ENCODE data around the gene ADAM12. TPM values are rescaled to one million over a fixed set of nuclear protein-coding genes. Genes with fewer than 3 reads are reported as not detected.

Gene ADAM12
- total and polyA plus RNA-seq, 9 of the 15 experiments (the other 6 are each of a cell fraction or from before 2014, with no cell fraction given) = not detected

DNA sequence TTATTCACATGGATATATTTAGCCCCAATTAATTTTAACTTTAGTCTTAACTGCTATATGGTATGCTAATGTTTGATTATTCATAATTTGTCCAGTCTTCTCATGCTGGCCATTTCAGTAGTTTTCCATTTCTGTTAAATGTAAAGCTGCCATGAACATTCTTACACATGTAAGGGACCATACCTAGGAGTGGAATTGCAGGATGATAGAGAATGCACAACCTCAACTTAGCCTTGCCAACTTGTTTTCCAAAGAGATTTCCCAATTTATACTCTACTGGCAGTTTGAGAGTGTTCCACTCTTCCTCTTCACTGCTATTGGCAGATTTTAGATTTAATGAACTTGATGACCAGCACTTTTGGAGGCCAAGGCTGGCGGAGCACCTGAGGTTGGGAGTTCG, 423.7 kb downstream of the ADAM12 start (continued):
- TF ChIP-seq ARID3B (CRISPR knock-in tag; IDR thresholded peaks at IDR 0.05; ENCODE audit: borderline replicate concordance) (no peak), DNMT1 (IDR thresholded peaks at IDR 0.05) (no peak), DMBX1 (CRISPR knock-in tag; IDR thresholded peaks at IDR 0.05; ENCODE audit: borderline replicate concordance) (no peak), MLLT1 (IDR thresholded peaks at IDR 0.05) (no peak), EP300 (IDR thresholded peaks at IDR 0.05; ENCODE audit: low read length) (no peak)
- TF ChIP-seq, protein P1, sequence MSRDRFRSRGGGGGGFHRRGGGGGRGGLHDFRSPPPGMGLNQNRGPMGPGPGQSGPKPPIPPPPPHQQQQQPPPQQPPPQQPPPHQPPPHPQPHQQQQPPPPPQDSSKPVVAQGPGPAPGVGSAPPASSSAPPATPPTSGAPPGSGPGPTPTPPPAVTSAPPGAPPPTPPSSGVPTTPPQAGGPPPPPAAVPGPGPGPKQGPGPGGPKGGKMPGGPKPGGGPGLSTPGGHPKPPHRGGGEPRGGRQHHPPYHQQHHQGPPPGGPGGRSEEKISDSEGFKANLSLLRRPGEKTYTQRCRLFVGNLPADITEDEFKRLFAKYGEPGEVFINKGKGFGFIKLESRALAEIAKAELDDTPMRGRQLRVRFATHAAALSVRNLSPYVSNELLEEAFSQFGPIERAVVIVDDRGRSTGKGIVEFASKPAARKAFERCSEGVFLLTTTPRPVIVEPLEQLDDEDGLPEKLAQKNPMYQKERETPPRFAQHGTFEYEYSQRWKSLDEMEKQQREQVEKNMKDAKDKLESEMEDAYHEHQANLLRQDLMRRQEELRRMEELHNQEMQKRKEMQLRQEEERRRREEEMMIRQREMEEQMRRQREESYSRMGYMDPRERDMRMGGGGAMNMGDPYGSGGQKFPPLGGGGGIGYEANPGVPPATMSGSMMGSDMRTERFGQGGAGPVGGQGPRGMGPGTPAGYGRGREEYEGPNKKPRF (IDR thresholded peaks at IDR 0.05; ENCODE audit: low read depth, low read length) = no peak
- TF ChIP-seq, protein P2, sequence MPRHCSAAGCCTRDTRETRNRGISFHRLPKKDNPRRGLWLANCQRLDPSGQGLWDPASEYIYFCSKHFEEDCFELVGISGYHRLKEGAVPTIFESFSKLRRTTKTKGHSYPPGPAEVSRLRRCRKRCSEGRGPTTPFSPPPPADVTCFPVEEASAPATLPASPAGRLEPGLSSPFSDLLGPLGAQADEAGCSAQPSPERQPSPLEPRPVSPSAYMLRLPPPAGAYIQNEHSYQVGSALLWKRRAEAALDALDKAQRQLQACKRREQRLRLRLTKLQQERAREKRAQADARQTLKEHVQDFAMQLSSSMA (CRISPR knock-in tag; IDR thresholded peaks at IDR 0.05) = no peak

Small RNA genes lying within 50 kb of the gene (small RNA-seq; reads per million reads assigned to genes)
- gene RNA5SP328 = not detected

Data from K562 (cell line).